A673 (cell line): Measurements from ENCODE around the gene CUBN.

Experiments used
- CTCF ChIP-seq: fragments of 300-800, 200-600 bp; sonication (generic); conservative IDR thresholded peaks from 2 replicates; pipeline ENCODE4 v1.5.1; 2017; ENCODE audit warnings: low read depth, mild to moderate bottlenecking, antibody characterized with exemption, low read length, moderate library complexity, mixed read lengths
- EZH2 ChIP-seq: fragments of 200-600 bp; sonication (generic); IDR thresholded peaks from 2 replicates; pipeline ENCODE4 v1.6.1; 2017; ENCODE audit warnings: borderline replicate concordance, low read depth, mild to moderate bottlenecking, mixed read lengths, antibody characterized with exemption, low read length; ENCODE audit not compliant: poor library complexity, severe bottlenecking

DNA sequence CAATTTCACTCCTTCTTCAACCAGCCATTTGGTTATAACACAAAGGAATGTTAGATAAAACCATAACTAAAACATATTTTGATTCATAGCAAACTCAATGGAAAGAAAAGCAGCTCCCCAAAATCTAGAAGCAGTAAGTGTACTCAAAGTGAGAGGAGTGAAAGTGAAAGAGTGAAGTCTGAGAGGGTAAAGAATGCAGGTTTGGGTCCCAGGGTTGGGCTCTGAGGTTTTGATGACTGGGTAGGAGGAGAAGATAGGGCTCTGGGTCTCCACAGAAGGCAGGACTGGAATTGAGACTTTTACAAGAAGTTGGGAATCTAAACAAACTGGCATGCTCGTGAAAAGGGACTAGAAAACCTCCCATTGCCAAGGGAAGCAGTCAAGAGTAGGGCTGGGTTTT is 227.0 kb downstream of the CUBN start:
- no peak for TF ChIP-seq CTCF
- no peak for TF ChIP-seq EZH2
